ENCODE measurements around the gene PEX16.

DNA sequence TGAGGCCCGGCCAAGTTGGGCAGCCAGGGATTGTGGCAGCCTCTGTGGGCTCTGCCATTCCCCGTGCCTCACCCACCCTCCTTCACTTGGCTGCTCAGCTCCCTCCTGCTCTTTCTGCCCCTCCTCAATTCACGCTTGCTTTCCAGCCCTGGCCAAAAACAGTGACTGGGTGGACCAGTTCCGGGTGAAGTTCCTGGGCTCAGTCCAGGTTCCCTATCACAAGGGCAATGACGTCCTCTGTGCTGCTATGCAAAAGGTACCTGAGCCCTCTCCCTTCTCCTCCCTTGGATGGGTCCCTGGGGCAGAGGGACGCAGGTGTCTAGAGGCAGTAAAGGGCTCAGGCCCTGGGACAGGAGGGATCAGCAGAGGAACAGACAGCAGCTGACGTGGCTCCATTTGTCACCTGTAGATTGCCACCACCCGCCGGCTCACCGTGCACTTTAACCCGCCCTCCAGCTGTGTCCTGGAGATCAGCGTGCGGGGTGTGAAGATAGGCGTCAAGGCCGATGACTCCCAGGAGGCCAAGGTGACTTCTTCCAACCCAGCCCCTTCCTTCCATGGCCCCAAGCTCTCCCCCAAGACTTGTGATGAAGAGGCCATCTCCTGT, 13.3 kb downstream of the PEX16 start:
- TF ChIP-seq, protein P1, sequence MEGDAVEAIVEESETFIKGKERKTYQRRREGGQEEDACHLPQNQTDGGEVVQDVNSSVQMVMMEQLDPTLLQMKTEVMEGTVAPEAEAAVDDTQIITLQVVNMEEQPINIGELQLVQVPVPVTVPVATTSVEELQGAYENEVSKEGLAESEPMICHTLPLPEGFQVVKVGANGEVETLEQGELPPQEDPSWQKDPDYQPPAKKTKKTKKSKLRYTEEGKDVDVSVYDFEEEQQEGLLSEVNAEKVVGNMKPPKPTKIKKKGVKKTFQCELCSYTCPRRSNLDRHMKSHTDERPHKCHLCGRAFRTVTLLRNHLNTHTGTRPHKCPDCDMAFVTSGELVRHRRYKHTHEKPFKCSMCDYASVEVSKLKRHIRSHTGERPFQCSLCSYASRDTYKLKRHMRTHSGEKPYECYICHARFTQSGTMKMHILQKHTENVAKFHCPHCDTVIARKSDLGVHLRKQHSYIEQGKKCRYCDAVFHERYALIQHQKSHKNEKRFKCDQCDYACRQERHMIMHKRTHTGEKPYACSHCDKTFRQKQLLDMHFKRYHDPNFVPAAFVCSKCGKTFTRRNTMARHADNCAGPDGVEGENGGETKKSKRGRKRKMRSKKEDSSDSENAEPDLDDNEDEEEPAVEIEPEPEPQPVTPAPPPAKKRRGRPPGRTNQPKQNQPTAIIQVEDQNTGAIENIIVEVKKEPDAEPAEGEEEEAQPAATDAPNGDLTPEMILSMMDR (IDR thresholded peaks at IDR 0.05; ENCODE audit: low read depth, low read length, poor library complexity, severe bottlenecking) = no peak
- TF ChIP-seq EZH2phosphoT487 (IDR thresholded peaks at IDR 0.05; ENCODE audit: borderline replicate concordance, low read length) = no peak
